Ascending aorta (tissue), 2 donors: ENCODE data around the gene EGR2. TPM values are rescaled to one million over a fixed set of nuclear protein-coding genes. Genes with fewer than 3 reads are reported as not detected.

Experiments
- DNase-seq, 2 donors: peaks; one replicate each; pipeline ENCODE4 v3.0.0-alpha.2; 2019; ENCODE audit warnings: low spot score in 2 of 2
- H3K27ac ChIP-seq, 2 donors: fragments of 200-600 bp; sonication (generic); one replicate each; pipeline ENCODE4 v1.5.1; 2016 to 2017; ENCODE audit warnings: mild to moderate bottlenecking in 1 of 2
- H3K27me3 ChIP-seq: fragments of 200-600 bp; sonication (generic); one replicate; pipeline ENCODE4 v1.5.1; 2017
- H3K36me3 ChIP-seq, 2 donors: fragments of 200-600 bp; sonication (generic); one replicate each; pipeline ENCODE4 v1.5.1; 2016
- H3K4me1 ChIP-seq, 2 donors: fragments of 200-600 bp; sonication (generic); one replicate each; pipeline ENCODE4 v1.5.1; 2016 to 2017; ENCODE audit warnings: mild to moderate bottlenecking in 1 of 2
- H3K4me3 ChIP-seq, 2 donors: fragments of 200-600 bp; sonication (generic); one replicate each; pipeline ENCODE4 v1.5.1; 2016 to 2017; ENCODE audit warnings: mild to moderate bottlenecking in 1 of 2
- H3K9me3 ChIP-seq, 2 donors: fragments of 200-600 bp; sonication (generic); one replicate each; pipeline ENCODE4 v1.5.1; 2016
- CTCF ChIP-seq, 3 experiments: fragments of 200-600 bp in 2 of 3; fragments of 450-650 bp in 1 of 3; sonication (generic) in 2 of 3; IDR thresholded peaks; one replicate each; pipeline ENCODE4 v1.5.1; 2016 to 2019; ENCODE audit warnings: antibody characterized with exemption in 3 of 3, mild to moderate bottlenecking in 1 of 3, moderate library complexity in 1 of 3
- intact Hi-C: fragments of 100-400 bp; cut with DNase I; formaldehyde crosslinking; loops from one replicate; pipeline ENCODE4 v1.15.1; 2023
- total RNA-seq: library from RNA; depleted of rRNA; stranded (reverse); fragments of >200 nt; gene quantifications from one replicate; pipeline ENCODE4 v1.1.0, GENCODE V29; 2016

The EGR2 gene
- total RNA-seq, 1 donor from 2014 or later = 11.9 TPM

GRCh38 chr10:62831346-62831745 is 15.2 kb upstream of the EGR2 start:
- no peak for DNase-seq
- Histone ChIP-seq H3K9me3 (no peaks in the 10 kb centered on the region), H3K4me1 (no peaks in the 10 kb centered on the region), H3K4me3 (no peak overlapping the region), H3K36me3 (no peaks in the 10 kb centered on the region), H3K27ac (no peak overlapping the region), H3K27me3 (no peaks in the 10 kb centered on the region)
- intact Hi-C loops = no loop called here
- no peak for TF ChIP-seq CTCF (IDR thresholded peaks at IDR 0.05)

GRCh38 chr10:62830679-62831078 is 14.5 kb upstream of the EGR2 start:
- no peaks in the 10 kb centered on the region for H3K9me3 ChIP-seq
- DNase-seq = no peak
- intact Hi-C loops = no loop called here
- no peaks in the 10 kb centered on the region for H3K27me3 ChIP-seq
- no peaks in the 10 kb centered on the region for H3K4me1 ChIP-seq
- H3K36me3 ChIP-seq = no peaks in the 10 kb centered on the region
- TF ChIP-seq CTCF (IDR thresholded peaks at IDR 0.05) = no peak
- H3K27ac ChIP-seq = no peak overlapping the region
- H3K4me3 ChIP-seq = no peak overlapping the region

- H3K36me3 ChIP-seq = no peaks in the 10 kb centered on the region
- H3K4me1 ChIP-seq = no peaks in the 10 kb centered on the region
- no peaks in the 10 kb centered on the region for H3K9me3 ChIP-seq
- no peak overlapping the region for H3K4me3 ChIP-seq
- TF ChIP-seq CTCF (IDR thresholded peaks at IDR 0.05) = no peak
- no peak for DNase-seq
- no peak overlapping the region for H3K27ac ChIP-seq
- no peaks in the 10 kb centered on the region for H3K27me3 ChIP-seq
- intact Hi-C loops = no loop called here
Observed at GRCh38 chr10:62829622-62830021, 13.5 kb upstream of the EGR2 start.

- no peaks in the 10 kb centered on the region for H3K36me3 ChIP-seq
- no peak overlapping the region for H3K4me3 ChIP-seq
- H3K9me3 ChIP-seq = no peaks in the 10 kb centered on the region
- no peaks in the 10 kb centered on the region for H3K27me3 ChIP-seq
- intact Hi-C loops = no loop called here
- no peaks in the 10 kb centered on the region for H3K4me1 ChIP-seq
- H3K27ac ChIP-seq = no peak overlapping the region
- no peak for DNase-seq
- TF ChIP-seq CTCF (IDR thresholded peaks at IDR 0.05) = no peak
Observed at GRCh38 chr10:62826273-62826672, 10.1 kb upstream of the EGR2 start.

- intact Hi-C loops = no loop called here
- Histone ChIP-seq H3K27me3 (no peaks in the 10 kb centered on the region), H3K9me3 (no peaks in the 10 kb centered on the region), H3K27ac (no peak overlapping the region), H3K4me3 (no peak overlapping the region), H3K36me3 (no peaks in the 10 kb centered on the region), H3K4me1 (peaks cover 16 to 22% of the 10 kb centered on the region in 2 donors)
- TF ChIP-seq CTCF (IDR thresholded peaks at IDR 0.05) = no peak
- no peak for DNase-seq
Observed at GRCh38 chr10:62820586-62820985, 4.4 kb upstream of the EGR2 start.
